OCI-LY7 (cell line): ENCODE measurements around the gene CACNA1H. TPM values are rescaled to one million over a fixed set of nuclear protein-coding genes. Genes with fewer than 3 reads are reported as not detected.

Source experiments
- BruUV-seq: library from RNA; stranded (reverse); fragments of 400-500 nt; replicated peaks from 2 replicates; lab custom pipeline; 2021; lab: Mats Ljungman, UMichigan
- CTCF ChIA-PET: fragments of 300-600 bp; sonication (Branson Sonifier 250); formaldehyde crosslinking; loops from one replicate; lab custom pipeline; 2022; ENCODE audit warnings: antibody characterized with exemption; ENCODE audit not compliant: unreplicated experiment; lab: Charles Lee
- POLR2A ChIA-PET: fragments of 300-600 bp; sonication (Branson Sonifier 250); formaldehyde crosslinking; loops from one replicate; lab custom pipeline; 2022; ENCODE audit warnings: antibody characterized with exemption; lab: Charles Lee
- DNase-seq: peaks from one replicate; pipeline ENCODE4 v3.0.0-alpha.2; 2015; ENCODE audit warnings: low spot score
- H2AFZ ChIP-seq: fragments of 200-600 bp; sonication (generic), shearing (Covaris generic); 2 replicates; pipeline ENCODE4 v1.6.1; 2014; ENCODE audit warnings: mild to moderate bottlenecking, antibody characterized with exemption, low read length, moderate library complexity
- H3K27ac ChIP-seq: fragments of 200-600 bp; sonication (generic); 2 replicates; pipeline ENCODE4 v1.5.1; 2014; ENCODE audit warnings: mixed run types, low read depth, mild to moderate bottlenecking, moderate library complexity, low read length, inconsistent platforms; ENCODE audit not compliant: poor library complexity, severe bottlenecking
- H3K36me3 ChIP-seq: fragments of 200-600 bp; sonication (generic); 2 replicates; pipeline ENCODE4 v1.6.1; 2014; ENCODE audit warnings: mild to moderate bottlenecking, antibody characterized with exemption, low read length, moderate library complexity, mixed read lengths; ENCODE audit not compliant: insufficient read depth
- H3K4me1 ChIP-seq: fragments of 200-600 bp; sonication (generic); 2 replicates; pipeline ENCODE4 v1.5.1; 2014; ENCODE audit warnings: mild to moderate bottlenecking, low read length; ENCODE audit not compliant: insufficient read depth, poor library complexity, severe bottlenecking
- H3K4me2 ChIP-seq: fragments of 200-600 bp; sonication (generic); 2 replicates; pipeline ENCODE4 v1.6.1; 2014; ENCODE audit warnings: mild to moderate bottlenecking, low read length
- H3K4me3 ChIP-seq: fragments of 200-600 bp; sonication (generic); 2 replicates; pipeline ENCODE4 v1.5.1; 2014; ENCODE audit warnings: mild to moderate bottlenecking, low read depth, low read length; ENCODE audit not compliant: poor library complexity, severe bottlenecking
- H3K79me2 ChIP-seq: fragments of 200-600 bp; sonication (generic); 2 replicates; pipeline ENCODE4 v1.6.1; 2016; ENCODE audit warnings: low read depth, mild to moderate bottlenecking, low read length, moderate library complexity, mixed read lengths; ENCODE audit not compliant: insufficient read depth
- H3K9me2 ChIP-seq: fragments of 200-600 bp; sonication (generic); 2 replicates; pipeline ENCODE4 v1.6.1; 2016; ENCODE audit warnings: mild to moderate bottlenecking, low read length, mixed read lengths; ENCODE audit not compliant: insufficient read depth
- H3K9me3 ChIP-seq: fragments of 200-600 bp; sonication (generic); 2 replicates; pipeline ENCODE4 v1.6.1; 2014; ENCODE audit warnings: mild to moderate bottlenecking, mixed run types, low read length, mixed read lengths
- H4K20me1 ChIP-seq: fragments of 200-600 bp; sonication (generic); 2 replicates; pipeline ENCODE4 v1.6.1; 2014; ENCODE audit warnings: mild to moderate bottlenecking, antibody characterized with exemption, low read length, moderate library complexity, mixed read lengths; ENCODE audit not compliant: insufficient read depth
- EZH2phosphoT487 ChIP-seq: fragments of 200-600 bp; sonication (generic); IDR thresholded peaks from 2 replicates; pipeline ENCODE4 v1.6.1; 2018; ENCODE audit warnings: low read depth, borderline replicate concordance, mild to moderate bottlenecking, mixed run types, antibody characterized with exemption, low read length, moderate library complexity, mixed read lengths
- intact Hi-C: fragments of 100-400 bp; cut with micrococcal nuclease; formaldehyde crosslinking; loops from one replicate; pipeline ENCODE4 v1.10.0; 2022; ENCODE audit not compliant: unreplicated experiment
- total RNA-seq, 2 experiments: library from RNA; depleted of rRNA in 1 of 2; stranded (reverse); fragments of >200 nt in 1 of 2; shearing (Covaris generic) in 1 of 2; gene quantifications; 2 replicates each; pipeline ENCODE4 v1.2.3, GENCODE V29; 2014 to 2022
- TF ChIP-seq, protein P1 (sequence below): fragments of 200-600 bp; sonication (generic); conservative IDR thresholded peaks from 2 replicates; pipeline ENCODE4 v1.5.1; 2014; ENCODE audit warnings: mild to moderate bottlenecking, antibody characterized with exemption, low read length, moderate library complexity, mixed read lengths

The CACNA1H gene
- total RNA-seq, 2 experiments from 2014 or later, result not detected

DNA sequence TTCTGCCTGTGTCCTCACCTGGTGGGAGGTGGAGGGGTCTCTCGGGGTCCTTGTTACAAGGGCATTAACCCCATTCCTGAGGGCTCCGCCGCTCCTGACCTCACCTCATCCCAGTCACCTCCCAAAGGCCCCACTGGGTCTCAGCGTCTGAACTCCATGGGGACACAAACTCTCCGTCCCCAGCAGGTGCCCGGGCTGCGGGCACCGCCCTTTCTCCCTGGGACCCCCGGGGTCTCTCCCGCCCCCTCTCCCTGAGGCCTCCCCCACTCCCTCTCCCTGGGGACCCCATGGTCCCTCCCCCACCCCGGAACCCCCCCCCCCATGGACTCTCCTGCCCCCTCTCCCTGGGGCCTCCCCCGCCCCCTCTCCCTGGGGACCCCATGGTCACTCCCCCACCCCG, 24.8 kb downstream of the CACNA1H start:
- no peaks in the 10 kb centered on the region for H3K9me2 ChIP-seq
- BruUV-seq, result no TSS peak
- CTCF ChIA-PET, result no interaction called here

DNA sequence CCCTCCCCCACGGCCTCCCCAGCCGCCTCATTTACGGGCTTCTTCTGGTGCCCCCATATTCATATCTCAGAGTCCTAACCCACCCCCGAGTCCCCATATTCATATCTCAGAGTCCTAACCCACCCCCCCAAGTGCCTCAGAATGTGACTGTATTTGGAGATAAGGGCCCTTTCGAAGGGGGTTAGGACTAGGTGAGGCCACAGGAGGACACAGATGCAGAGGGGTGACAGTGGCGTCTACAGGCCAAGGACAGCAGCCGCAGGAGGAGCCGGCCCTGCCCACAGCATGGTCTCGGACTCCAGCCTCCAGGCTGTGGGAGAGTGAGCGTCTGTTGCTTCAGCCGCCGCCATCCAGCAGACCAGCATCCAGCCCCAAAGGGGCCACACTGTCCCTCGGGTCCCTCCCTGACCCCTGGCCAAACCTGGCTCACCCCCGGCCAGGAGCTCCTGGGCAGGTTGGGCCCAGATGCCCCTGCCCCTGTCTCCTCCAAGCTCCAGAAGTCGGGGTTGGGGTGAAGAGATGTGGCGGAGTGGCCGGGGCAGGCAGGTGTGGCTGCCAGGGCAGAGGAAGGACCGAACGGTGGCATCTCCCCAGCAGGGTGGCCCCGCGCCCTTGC, 25.5 kb downstream of the CACNA1H start:
- no peak overlapping the region for H3K4me2 ChIP-seq
- intact Hi-C loops, result no loop called here
- no peak overlapping the region for H3K27ac ChIP-seq
- H3K9me2 ChIP-seq, result no peaks in the 10 kb centered on the region
- H3K4me3 ChIP-seq, result no peak overlapping the region
- H3K36me3 ChIP-seq, result no peaks in the 10 kb centered on the region
- H3K79me2 ChIP-seq, result no peaks in the 10 kb centered on the region
- H3K9me3 ChIP-seq, result no peaks in the 10 kb centered on the region
- POLR2A ChIA-PET, result no interaction called here
- no peak overlapping the region for H2AFZ ChIP-seq
- CTCF ChIA-PET, result no interaction called here
- TF ChIP-seq, protein P1, sequence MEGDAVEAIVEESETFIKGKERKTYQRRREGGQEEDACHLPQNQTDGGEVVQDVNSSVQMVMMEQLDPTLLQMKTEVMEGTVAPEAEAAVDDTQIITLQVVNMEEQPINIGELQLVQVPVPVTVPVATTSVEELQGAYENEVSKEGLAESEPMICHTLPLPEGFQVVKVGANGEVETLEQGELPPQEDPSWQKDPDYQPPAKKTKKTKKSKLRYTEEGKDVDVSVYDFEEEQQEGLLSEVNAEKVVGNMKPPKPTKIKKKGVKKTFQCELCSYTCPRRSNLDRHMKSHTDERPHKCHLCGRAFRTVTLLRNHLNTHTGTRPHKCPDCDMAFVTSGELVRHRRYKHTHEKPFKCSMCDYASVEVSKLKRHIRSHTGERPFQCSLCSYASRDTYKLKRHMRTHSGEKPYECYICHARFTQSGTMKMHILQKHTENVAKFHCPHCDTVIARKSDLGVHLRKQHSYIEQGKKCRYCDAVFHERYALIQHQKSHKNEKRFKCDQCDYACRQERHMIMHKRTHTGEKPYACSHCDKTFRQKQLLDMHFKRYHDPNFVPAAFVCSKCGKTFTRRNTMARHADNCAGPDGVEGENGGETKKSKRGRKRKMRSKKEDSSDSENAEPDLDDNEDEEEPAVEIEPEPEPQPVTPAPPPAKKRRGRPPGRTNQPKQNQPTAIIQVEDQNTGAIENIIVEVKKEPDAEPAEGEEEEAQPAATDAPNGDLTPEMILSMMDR, result no peak
- TF ChIP-seq EZH2phosphoT487, result no peak
- no peaks in the 10 kb centered on the region for H3K4me1 ChIP-seq
- H4K20me1 ChIP-seq, result no peaks in the 10 kb centered on the region
- no TSS peak for BruUV-seq
- DNase-seq, result no peak

More for the DNA sequence above, 24.8 kb downstream of the CACNA1H start:
- Histone ChIP-seq H2AFZ (no peak overlapping the region), H3K27ac (no peak overlapping the region), H3K36me3 (no peaks in the 10 kb centered on the region), H3K4me2 (no peak overlapping the region), H4K20me1 (no peaks in the 10 kb centered on the region), H3K4me3 (no peak overlapping the region), H3K4me1 (no peaks in the 10 kb centered on the region), H3K9me3 (no peaks in the 10 kb centered on the region), H3K79me2 (no peaks in the 10 kb centered on the region)
- intact Hi-C loops, result no loop called here
- POLR2A ChIA-PET, result no interaction called here
- DNase-seq, result no peak
- TF ChIP-seq, protein P1, result no peak
- TF ChIP-seq EZH2phosphoT487, result no peak

DNA sequence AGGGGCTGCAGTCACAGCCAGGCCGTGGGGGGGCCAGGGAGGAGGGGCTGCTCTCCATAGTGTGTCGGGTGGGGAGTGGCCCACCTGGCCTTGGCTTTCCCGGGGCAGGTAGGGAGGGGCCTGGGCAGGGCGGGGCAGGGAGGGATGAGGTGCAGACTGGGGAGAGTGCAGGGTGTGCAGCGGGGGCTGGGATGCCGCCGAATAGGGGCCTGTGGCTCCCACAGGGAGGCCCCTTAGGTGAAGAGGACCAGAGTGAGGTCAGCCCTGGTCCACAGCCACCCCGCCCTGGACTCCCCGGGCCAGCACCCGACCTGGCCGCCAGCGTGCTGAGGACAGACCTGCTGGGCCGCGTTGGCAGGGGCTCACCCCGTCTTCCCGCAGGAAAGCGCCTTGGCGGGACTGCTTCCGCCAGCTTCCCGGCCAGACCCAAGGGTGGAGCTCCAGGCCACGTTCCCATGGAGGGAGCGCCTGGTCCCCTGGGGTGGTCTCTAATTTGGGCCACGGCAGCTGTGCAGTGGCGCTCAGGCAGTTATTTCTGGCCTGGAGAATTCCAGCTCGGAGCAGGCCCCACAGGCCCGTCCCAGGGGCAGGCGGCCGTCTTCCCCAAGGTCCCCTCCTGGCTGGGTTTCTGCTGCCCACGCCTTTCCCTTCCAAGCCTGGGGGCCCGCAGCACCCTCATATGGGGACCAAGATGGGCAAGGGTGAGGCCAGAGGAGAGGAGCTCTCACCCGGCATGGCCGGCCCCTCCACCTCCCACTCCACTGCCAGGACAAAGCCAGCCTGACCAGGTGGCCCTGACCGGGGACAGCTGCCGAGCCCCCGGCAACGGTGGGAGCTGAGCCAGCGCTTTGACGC, 27.9 kb downstream of the CACNA1H start:
- H3K4me2 ChIP-seq, result no peak overlapping the region
- TF ChIP-seq, protein P1, result no peak
- no peaks in the 10 kb centered on the region for H3K4me1 ChIP-seq
- H4K20me1 ChIP-seq, result no peaks in the 10 kb centered on the region
- intact Hi-C loops, result no loop called here
- POLR2A ChIA-PET, result no interaction called here
- no TSS peak for BruUV-seq
- no peak for DNase-seq
- no peaks in the 10 kb centered on the region for H3K9me3 ChIP-seq
- H3K27ac ChIP-seq, result no peak overlapping the region
- no peak overlapping the region for H3K4me3 ChIP-seq
- no peaks in the 10 kb centered on the region for H3K79me2 ChIP-seq
- H3K9me2 ChIP-seq, result no peaks in the 10 kb centered on the region
- no peak overlapping the region for H2AFZ ChIP-seq
- CTCF ChIA-PET, result no interaction called here
- H3K36me3 ChIP-seq, result no peaks in the 10 kb centered on the region
